ENCODE results near the gene TMEM204. TPM values are rescaled to one million over a fixed set of nuclear protein-coding genes. Genes with fewer than 3 reads are reported as not detected.
A peak's percentile ranks its signal among the peaks of the same experiment; 100 is the strongest.

Gene TMEM204
- total and polyA plus RNA-seq, 8 donors, result 2.7 to 45.8 (median 17.5) TPM

- peaks cover 12 to 69% (median 51%) of the 10 kb centered on the region in 4 donors for H3K4me1 ChIP-seq
- peak overlapping the region in 4 of 5 donors; percentile 44 to 91 (median 90) for H3K27ac ChIP-seq
- TF ChIP-seq EP300 (IDR thresholded peaks at IDR 0.05) (no peak), POLR2AphosphoS5 (IDR thresholded peaks at IDR 0.05) (peak in 1 of 3 donors; percentile 3), POLR2A (IDR thresholded peaks at IDR 0.05) (no peak)
- WGBS, 5 donors, result 82 to 93% (median 87%) methylated on average over 19 to 27 of the region's 27 CpGs
- peaks cover 26 to 76% (median 59%) of the 10 kb centered on the region in 4 donors for H3K36me3 ChIP-seq
- no peak for DNase-seq
- peak overlapping the region in 3 of 4 donors; percentile 52 to 55 (median 55) for H3K4me3 ChIP-seq
- intact Hi-C loops (cut with DNase I; ENCODE audit: low total_unique reads), result no loop called here
- no peaks in the 10 kb centered on the region for H3K27me3 ChIP-seq
- H3K9me3 ChIP-seq, result no peaks in the 10 kb centered on the region
Observed at GRCh38 chr16:1537138-1537577, 3.7 kb downstream of the TMEM204 start.

GRCh38 chr16:1537763-1538289 lies 4.4 kb downstream of the TMEM204 start:
- peaks cover 26 to 83% (median 66%) of the 10 kb centered on the region in 4 donors for H3K36me3 ChIP-seq
- intact Hi-C loops (cut with DNase I; ENCODE audit: low total_unique reads), result no loop called here
- H3K4me1 ChIP-seq, result peaks cover 11 to 69% (median 50%) of the 10 kb centered on the region in 4 donors
- H3K4me3 ChIP-seq, result peak overlapping the region in 3 of 4 donors; percentile 52 to 55 (median 55)
- H3K27me3 ChIP-seq, result no peaks in the 10 kb centered on the region
- WGBS, 5 donors, result 77 to 82% (median 78%) methylated on average over 21 to 26 of the region's 26 CpGs
- TF ChIP-seq CTCF (IDR thresholded peaks at IDR 0.05), result no peak
- TF ChIP-seq POLR2AphosphoS5 (IDR thresholded peaks at IDR 0.05), result no peak
- TF ChIP-seq POLR2A (IDR thresholded peaks at IDR 0.05), result no peak
- TF ChIP-seq EP300 (IDR thresholded peaks at IDR 0.05), result no peak
- no peaks in the 10 kb centered on the region for H3K9me3 ChIP-seq
- H3K27ac ChIP-seq, result peak overlapping the region in 3 of 5 donors; percentile 9 to 89 (median 44)
- no peak for DNase-seq

- H3K9me3 ChIP-seq, result no peaks in the 10 kb centered on the region
- no peak for TF ChIP-seq CTCF (IDR thresholded peaks at IDR 0.05)
- no peak for TF ChIP-seq POLR2A (IDR thresholded peaks at IDR 0.05)
- no peak for TF ChIP-seq POLR2AphosphoS5 (IDR thresholded peaks at IDR 0.05)
- no peak for TF ChIP-seq EP300 (IDR thresholded peaks at IDR 0.05)
- H3K36me3 ChIP-seq, result peaks cover 26 to 87% (median 68%) of the 10 kb centered on the region in 4 donors
- peak in 1 of 2 donors; percentile 63 for DNase-seq
- WGBS, 5 donors, result 83 to 88% (median 84%) methylated on average over 14 to 22 of the region's 22 CpGs
- peaks cover 9 to 74% (median 54%) of the 10 kb centered on the region in 4 donors for H3K4me1 ChIP-seq
- intact Hi-C loops (cut with DNase I; ENCODE audit: low total_unique reads), result no loop called here
- no peaks in the 10 kb centered on the region for H3K27me3 ChIP-seq
- peak overlapping the region in 1 of 4 donors; percentile 55 for H3K4me3 ChIP-seq
- peak overlapping the region in 1 of 5 donors; percentile 18 for H3K27ac ChIP-seq
Observed at GRCh38 chr16:1538804-1539520, 5.5 kb downstream of the TMEM204 start.

- 78 to 92% (median 89%) methylated on average over 26 to 35 of the region's 35 CpGs for WGBS, 5 donors
- H3K4me3 ChIP-seq, result no peak overlapping the region
- peaks cover 26 to 83% (median 68%) of the 10 kb centered on the region in 4 donors for H3K36me3 ChIP-seq
- no peaks in the 10 kb centered on the region for H3K9me3 ChIP-seq
- no peak for TF ChIP-seq CTCF (IDR thresholded peaks at IDR 0.05)
- no peak for TF ChIP-seq EP300 (IDR thresholded peaks at IDR 0.05)
- no peak for TF ChIP-seq POLR2A (IDR thresholded peaks at IDR 0.05)
- no peak for TF ChIP-seq POLR2AphosphoS5 (IDR thresholded peaks at IDR 0.05)
- peaks cover 12 to 81% (median 62%) of the 10 kb centered on the region in 4 donors for H3K4me1 ChIP-seq
- intact Hi-C loops (cut with DNase I; ENCODE audit: low total_unique reads), result no loop called here
- no peaks in the 10 kb centered on the region for H3K27me3 ChIP-seq
- peak overlapping the region in 1 of 5 donors; percentile 21 for H3K27ac ChIP-seq
- no peak for DNase-seq
Observed at GRCh38 chr16:1539720-1540555, 6.5 kb downstream of the TMEM204 start.
